Ascending aorta (tissue), 2 donors: Measurements from ENCODE around the gene TMEM178B. TPM values are rescaled to one million over a fixed set of nuclear protein-coding genes. Genes with fewer than 3 reads are reported as not detected.

Experiments used
- DNase-seq, 2 donors: peaks; one replicate each; pipeline ENCODE4 v3.0.0-alpha.2; 2019; ENCODE audit warnings: low spot score in 2 of 2
- H3K27ac ChIP-seq, 2 donors: fragments of 200-600 bp; sonication (generic); one replicate each; pipeline ENCODE4 v1.5.1; 2016 to 2017; ENCODE audit warnings: mild to moderate bottlenecking in 1 of 2
- H3K27me3 ChIP-seq: fragments of 200-600 bp; sonication (generic); one replicate; pipeline ENCODE4 v1.5.1; 2017
- H3K36me3 ChIP-seq, 2 donors: fragments of 200-600 bp; sonication (generic); one replicate each; pipeline ENCODE4 v1.5.1; 2016
- H3K4me1 ChIP-seq, 2 donors: fragments of 200-600 bp; sonication (generic); one replicate each; pipeline ENCODE4 v1.5.1; 2016 to 2017; ENCODE audit warnings: mild to moderate bottlenecking in 1 of 2
- H3K4me3 ChIP-seq, 2 donors: fragments of 200-600 bp; sonication (generic); one replicate each; pipeline ENCODE4 v1.5.1; 2016 to 2017; ENCODE audit warnings: mild to moderate bottlenecking in 1 of 2
- H3K9me3 ChIP-seq, 2 donors: fragments of 200-600 bp; sonication (generic); one replicate each; pipeline ENCODE4 v1.5.1; 2016
- CTCF ChIP-seq, 3 experiments: fragments of 200-600 bp in 2 of 3; fragments of 450-650 bp in 1 of 3; sonication (generic) in 2 of 3; IDR thresholded peaks; one replicate each; pipeline ENCODE4 v1.5.1; 2016 to 2019; ENCODE audit warnings: antibody characterized with exemption in 3 of 3, mild to moderate bottlenecking in 1 of 3, moderate library complexity in 1 of 3
- intact Hi-C: fragments of 100-400 bp; cut with DNase I; formaldehyde crosslinking; loops from one replicate; pipeline ENCODE4 v1.15.1; 2023
- total RNA-seq: library from RNA; depleted of rRNA; stranded (reverse); fragments of >200 nt; gene quantifications from one replicate; pipeline ENCODE4 v1.1.0, GENCODE V29; 2016

The TMEM178B gene
- total RNA-seq, 1 donor from 2014 or later = 1.9 TPM

- H3K27me3 ChIP-seq = no peaks in the 10 kb centered on the region
- intact Hi-C loops = no loop called here
- no peaks in the 10 kb centered on the region for H3K9me3 ChIP-seq
- TF ChIP-seq CTCF (IDR thresholded peaks at IDR 0.05) = no peak
- H3K36me3 ChIP-seq = no peaks in the 10 kb centered on the region
- H3K4me1 ChIP-seq = no peaks in the 10 kb centered on the region
- no peak for DNase-seq
- no peak overlapping the region for H3K4me3 ChIP-seq
- H3K27ac ChIP-seq = no peak overlapping the region
These were observed 34.5 kb upstream of the TMEM178B start for GRCh38 chr7:141039376-141039775.

GRCh38 chr7:141042222-141043193 is 31.4 kb upstream of the TMEM178B start:
- Histone ChIP-seq H3K36me3 (no peaks in the 10 kb centered on the region), H3K9me3 (no peaks in the 10 kb centered on the region), H3K27ac (no peak overlapping the region), H3K4me3 (no peak overlapping the region), H3K27me3 (no peaks in the 10 kb centered on the region), H3K4me1 (no peaks in the 10 kb centered on the region)
- no peak for DNase-seq
- TF ChIP-seq CTCF (IDR thresholded peaks at IDR 0.05) = no peak
- intact Hi-C loops = no loop called here

- Histone ChIP-seq H3K27ac (no peak overlapping the region), H3K4me3 (no peak overlapping the region), H3K36me3 (no peaks in the 10 kb centered on the region), H3K9me3 (no peaks in the 10 kb centered on the region), H3K27me3 (no peaks in the 10 kb centered on the region), H3K4me1 (no peaks in the 10 kb centered on the region)
- DNase-seq = no peak
- intact Hi-C loops = no loop called here
- TF ChIP-seq CTCF (IDR thresholded peaks at IDR 0.05) = no peak
These were observed 30.2 kb upstream of the TMEM178B start for GRCh38 chr7:141043616-141044015.

GRCh38 chr7:141045126-141045841 is 28.6 kb upstream of the TMEM178B start:
- H3K27me3 ChIP-seq = no peaks in the 10 kb centered on the region
- H3K36me3 ChIP-seq = no peaks in the 10 kb centered on the region
- H3K27ac ChIP-seq = no peak overlapping the region
- H3K4me3 ChIP-seq = no peak overlapping the region
- H3K4me1 ChIP-seq = no peaks in the 10 kb centered on the region
- no peak for DNase-seq
- no peaks in the 10 kb centered on the region for H3K9me3 ChIP-seq
- TF ChIP-seq CTCF (IDR thresholded peaks at IDR 0.05) = no peak
- intact Hi-C loops = no loop called here

- DNase-seq = no peak
- Histone ChIP-seq H3K9me3 (no peaks in the 10 kb centered on the region), H3K4me3 (no peak overlapping the region), H3K4me1 (no peaks in the 10 kb centered on the region), H3K27ac (no peak overlapping the region), H3K36me3 (no peaks in the 10 kb centered on the region), H3K27me3 (no peaks in the 10 kb centered on the region)
- intact Hi-C loops = no loop called here
- TF ChIP-seq CTCF (IDR thresholded peaks at IDR 0.05) = no peak
These were observed 27.8 kb upstream of the TMEM178B start for GRCh38 chr7:141045842-141046620.
